Measurements from ENCODE around the gene MAPKAPK3.

- TF ChIP-seq, protein P1, sequence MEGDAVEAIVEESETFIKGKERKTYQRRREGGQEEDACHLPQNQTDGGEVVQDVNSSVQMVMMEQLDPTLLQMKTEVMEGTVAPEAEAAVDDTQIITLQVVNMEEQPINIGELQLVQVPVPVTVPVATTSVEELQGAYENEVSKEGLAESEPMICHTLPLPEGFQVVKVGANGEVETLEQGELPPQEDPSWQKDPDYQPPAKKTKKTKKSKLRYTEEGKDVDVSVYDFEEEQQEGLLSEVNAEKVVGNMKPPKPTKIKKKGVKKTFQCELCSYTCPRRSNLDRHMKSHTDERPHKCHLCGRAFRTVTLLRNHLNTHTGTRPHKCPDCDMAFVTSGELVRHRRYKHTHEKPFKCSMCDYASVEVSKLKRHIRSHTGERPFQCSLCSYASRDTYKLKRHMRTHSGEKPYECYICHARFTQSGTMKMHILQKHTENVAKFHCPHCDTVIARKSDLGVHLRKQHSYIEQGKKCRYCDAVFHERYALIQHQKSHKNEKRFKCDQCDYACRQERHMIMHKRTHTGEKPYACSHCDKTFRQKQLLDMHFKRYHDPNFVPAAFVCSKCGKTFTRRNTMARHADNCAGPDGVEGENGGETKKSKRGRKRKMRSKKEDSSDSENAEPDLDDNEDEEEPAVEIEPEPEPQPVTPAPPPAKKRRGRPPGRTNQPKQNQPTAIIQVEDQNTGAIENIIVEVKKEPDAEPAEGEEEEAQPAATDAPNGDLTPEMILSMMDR (IDR thresholded peaks at IDR 0.05; ENCODE audit: poor library complexity, severe bottlenecking): no peak
- no peak for TF ChIP-seq POLR2AphosphoS5 (IDR thresholded peaks at IDR 0.05)
Observed at GRCh38 chr3:50610992-50611463, 5.9 kb upstream of the MAPKAPK3 start.
